Vagina (tissue), 2 donors: ENCODE measurements around the gene TMSB10. TPM values are rescaled to one million over a fixed set of nuclear protein-coding genes. Genes with fewer than 3 reads are reported as not detected.

Experiments used
- DNase-seq, 2 donors: peaks; one replicate each; pipeline ENCODE4 v3.0.0-alpha.2; 2017; ENCODE audit errors: extremely low spot score in 2 of 2
- H3K27ac ChIP-seq: fragments of 200-600 bp; sonication (generic); one replicate; pipeline ENCODE4 v1.5.1; 2019
- H3K27me3 ChIP-seq: fragments of 200-600 bp; sonication (generic); one replicate; pipeline ENCODE4 v1.5.1; 2019
- H3K36me3 ChIP-seq, 2 donors: fragments of 200-600 bp; sonication (generic); one replicate each; pipeline ENCODE4 v1.5.1; 2017 to 2019
- H3K4me1 ChIP-seq: fragments of 200-600 bp; sonication (generic); one replicate; pipeline ENCODE4 v1.5.1; 2019
- H3K4me3 ChIP-seq, 2 donors: fragments of 200-600 bp; sonication (generic); 1 replicate in 1 of 2; 2 replicates in 1 of 2; pipeline ENCODE4 v1.5.1; 2016 to 2019
- H3K9me3 ChIP-seq: fragments of 200-600 bp; sonication (generic); one replicate; pipeline ENCODE4 v1.5.1; 2019
- CTCF ChIP-seq, 3 experiments: fragments of 450-650 bp in 2 of 3; fragments of 200-600 bp in 1 of 3; sonication (generic) in 1 of 3; IDR thresholded peaks; one replicate each; pipeline ENCODE4 v1.5.1; 2017 to 2019; ENCODE audit warnings: antibody characterized with exemption in 3 of 3, mild to moderate bottlenecking in 2 of 3, moderate library complexity in 2 of 3
- POLR2A ChIP-seq, 2 donors: fragments of 450-650 bp; IDR thresholded peaks; one replicate each; pipeline ENCODE4 v1.6.1; 2017; ENCODE audit warnings: antibody characterized with exemption in 2 of 2, mild to moderate bottlenecking in 2 of 2, moderate library complexity in 2 of 2
- POLR2AphosphoS5 ChIP-seq, 2 donors: sonication (generic); formaldehyde crosslinking; IDR thresholded peaks; one replicate each; pipeline ENCODE4 v1.9.0; 2017; ENCODE audit warnings: antibody characterized with exemption in 2 of 2, mild to moderate bottlenecking in 2 of 2, low read depth in 1 of 2; ENCODE audit not compliant: insufficient read depth in 1 of 2
- intact Hi-C: fragments of 100-400 bp; cut with DNase I; formaldehyde crosslinking; loops from one replicate; pipeline ENCODE4 v1.15.1; 2023
- total RNA-seq: library from RNA; depleted of rRNA; stranded (reverse); fragments of >200 nt; gene quantifications from one replicate; pipeline ENCODE4 v1.2.3, GENCODE V29; 2016

Gene TMSB10
- 2,211 TPM for total RNA-seq

GRCh38 chr2:84905181-84906107 is at the start of gene TMSB10:
Gene TMSB10 (plus strand): TSS chr2:84905656.
- peaks cover 0 to 5% of the 10 kb centered on the region in 2 donors for H3K36me3 ChIP-seq
- no peaks in the 10 kb centered on the region for H3K27me3 ChIP-seq
- peak in 1 of 2 donors; percentile 87 for DNase-seq
- H3K4me1 ChIP-seq = peaks cover 19% of the 10 kb centered on the region
- no peaks in the 10 kb centered on the region for H3K9me3 ChIP-seq
- intact Hi-C loops = loop anchor here (10.0 kb wide), 1 partner anchor 389 kb away; no protein-coding TSS in a partner anchor
- TF ChIP-seq CTCF (IDR thresholded peaks at IDR 0.05) = no peak
- peak in 1 of 2 donors; percentile 94 for TF ChIP-seq POLR2A (IDR thresholded peaks at IDR 0.05)
- peak; percentile 34 to 86 for TF ChIP-seq POLR2AphosphoS5 (IDR thresholded peaks at IDR 0.05; ENCODE audit: insufficient read depth in 1 of 2, low read depth in 1 of 2)
- H3K27ac ChIP-seq = peak within 1 kb of the TSS; percentile 92
- H3K4me3 ChIP-seq = peak within 1 kb of the TSS; percentile 82 to 84

- Histone ChIP-seq H3K27ac (no peak overlapping the region), H3K36me3 (no peaks in the 10 kb centered on the region), H3K4me3 (no peak overlapping the region), H3K27me3 (no peaks in the 10 kb centered on the region), H3K4me1 (no peaks in the 10 kb centered on the region), H3K9me3 (no peaks in the 10 kb centered on the region)
- intact Hi-C loops = no loop called here
- no peak for TF ChIP-seq CTCF (IDR thresholded peaks at IDR 0.05)
- no peak for TF ChIP-seq POLR2A (IDR thresholded peaks at IDR 0.05)
- no peak for TF ChIP-seq POLR2AphosphoS5 (IDR thresholded peaks at IDR 0.05; ENCODE audit: insufficient read depth in 1 of 2, low read depth in 1 of 2)
- no peak for DNase-seq
Observed at GRCh38 chr2:84855731-84856130, 49.7 kb upstream of the TMSB10 start.

DNA sequence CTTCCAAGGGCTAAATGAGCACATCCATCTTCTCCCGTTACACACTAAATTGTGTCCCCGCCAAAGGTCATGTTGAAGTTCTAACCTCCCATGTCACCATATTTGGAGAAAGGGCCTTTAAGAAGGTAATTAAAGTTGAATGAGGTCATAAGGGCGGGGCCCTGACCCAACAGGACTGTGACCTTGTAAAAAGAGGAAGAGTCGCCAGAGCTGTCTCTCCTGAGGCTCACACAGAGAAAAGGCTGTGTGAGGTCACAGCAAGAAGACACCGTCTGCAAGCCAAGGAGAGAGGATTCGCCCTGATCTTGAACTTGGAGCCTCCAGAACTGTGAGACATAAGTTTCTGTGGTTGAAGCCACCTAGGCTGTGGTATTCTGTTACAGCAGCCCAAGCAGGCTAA is 48.7 kb upstream of the TMSB10 start:
- no peak for TF ChIP-seq POLR2A (IDR thresholded peaks at IDR 0.05)
- TF ChIP-seq POLR2AphosphoS5 (IDR thresholded peaks at IDR 0.05; ENCODE audit: insufficient read depth in 1 of 2, low read depth in 1 of 2) = no peak
- TF ChIP-seq CTCF (IDR thresholded peaks at IDR 0.05) = no peak
- H3K36me3 ChIP-seq = no peaks in the 10 kb centered on the region
- H3K4me3 ChIP-seq = no peak overlapping the region
- no peak overlapping the region for H3K27ac ChIP-seq
- no peak for DNase-seq
- H3K27me3 ChIP-seq = no peaks in the 10 kb centered on the region
- no peaks in the 10 kb centered on the region for H3K9me3 ChIP-seq
- H3K4me1 ChIP-seq = no peaks in the 10 kb centered on the region
- intact Hi-C loops = no loop called here

- H3K27me3 ChIP-seq = no peaks in the 10 kb centered on the region
- no peaks in the 10 kb centered on the region for H3K36me3 ChIP-seq
- intact Hi-C loops = no loop called here
- TF ChIP-seq CTCF (IDR thresholded peaks at IDR 0.05) (no peak), POLR2A (IDR thresholded peaks at IDR 0.05) (no peak), POLR2AphosphoS5 (IDR thresholded peaks at IDR 0.05; ENCODE audit: insufficient read depth in 1 of 2, low read depth in 1 of 2) (no peak)
- no peak overlapping the region for H3K27ac ChIP-seq
- no peak for DNase-seq
- no peaks in the 10 kb centered on the region for H3K4me1 ChIP-seq
- H3K4me3 ChIP-seq = no peak overlapping the region
- no peaks in the 10 kb centered on the region for H3K9me3 ChIP-seq
Observed at GRCh38 chr2:84857566-84857965, 47.9 kb upstream of the TMSB10 start.

DNA sequence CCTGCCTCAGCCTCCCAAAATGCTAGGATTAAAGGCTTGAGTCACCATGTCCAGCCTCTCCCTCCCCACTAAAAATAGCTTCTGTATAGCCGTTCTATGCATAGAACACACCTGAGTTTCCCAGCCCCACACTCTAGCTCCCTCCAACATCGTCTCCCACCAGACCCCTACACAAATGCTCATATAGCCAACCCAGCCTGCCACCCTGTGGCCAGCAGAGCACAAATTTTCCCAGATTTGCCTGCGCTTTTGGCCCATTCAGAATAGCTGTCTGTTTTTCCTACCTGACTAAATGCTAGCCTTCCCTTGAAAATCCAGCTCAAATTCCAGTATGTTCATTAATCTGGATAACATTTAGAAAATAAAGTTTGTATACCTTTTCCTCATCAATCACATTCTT is 47.3 kb upstream of the TMSB10 start:
- Histone ChIP-seq H3K9me3 (no peaks in the 10 kb centered on the region), H3K36me3 (no peaks in the 10 kb centered on the region), H3K4me3 (no peak overlapping the region), H3K27ac (no peak overlapping the region), H3K27me3 (no peaks in the 10 kb centered on the region), H3K4me1 (no peaks in the 10 kb centered on the region)
- no peak for TF ChIP-seq POLR2AphosphoS5 (IDR thresholded peaks at IDR 0.05; ENCODE audit: insufficient read depth in 1 of 2, low read depth in 1 of 2)
- TF ChIP-seq POLR2A (IDR thresholded peaks at IDR 0.05) = no peak
- TF ChIP-seq CTCF (IDR thresholded peaks at IDR 0.05) = no peak
- no peak for DNase-seq
- intact Hi-C loops = no loop called here
